ENCODE results near the gene COL27A1. TPM values are rescaled to one million over a fixed set of nuclear protein-coding genes. Genes with fewer than 3 reads are reported as not detected.
"Not testable (repeated sequence)": the region's sequence is repeated elsewhere in the genome, so short reads cannot be mapped to it uniquely, and the experiment has no call there.

The COL27A1 gene
- total RNA-seq, 1 donor from 2014 or later = 4.4 TPM

DNA sequence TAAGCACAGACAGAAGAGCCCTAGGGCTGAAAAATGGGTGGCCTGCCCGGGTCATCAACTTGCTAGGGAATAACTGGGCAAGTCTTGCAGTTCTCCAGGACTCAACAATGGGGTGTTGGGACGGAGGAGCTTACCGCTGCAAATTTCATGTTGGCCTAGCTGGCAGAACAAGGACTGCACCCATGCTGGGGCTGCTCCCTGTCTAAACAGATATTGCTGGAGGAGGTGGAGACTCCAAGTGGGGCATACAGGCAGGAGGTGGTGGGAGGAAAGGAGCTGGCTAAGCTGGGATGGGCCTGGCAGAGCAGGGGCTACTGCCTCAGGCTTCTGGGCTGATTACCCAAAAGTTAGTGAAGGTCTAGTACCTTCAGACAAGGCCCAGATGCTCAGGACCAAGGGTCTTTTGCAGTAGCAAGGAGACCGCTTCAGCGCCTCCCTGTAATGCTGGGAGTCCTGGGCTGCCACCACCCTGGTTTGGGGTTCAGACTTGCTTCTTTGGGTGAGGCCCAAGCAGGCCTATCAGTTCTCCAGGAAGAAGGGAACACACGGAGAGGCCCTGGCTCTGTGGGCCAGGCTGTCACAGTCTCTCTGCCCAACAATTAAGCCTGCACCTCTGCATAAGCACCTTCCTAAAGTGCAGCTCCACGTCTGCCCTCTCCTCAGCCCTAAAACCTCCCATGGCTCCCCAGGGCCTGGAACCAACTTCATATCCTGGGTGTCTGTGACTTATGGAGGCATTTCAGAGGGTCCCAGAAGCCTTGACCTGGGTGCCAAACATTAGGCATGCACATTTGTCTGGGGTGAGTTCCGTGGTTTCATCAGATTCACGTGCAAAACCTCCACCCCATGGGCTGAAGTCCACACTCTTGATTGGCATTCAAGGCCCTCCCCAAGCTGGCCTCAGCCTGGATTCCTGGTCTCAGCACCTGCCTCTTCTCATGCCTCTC, 32.0 kb upstream of the COL27A1 start:
- no peak for DNase-seq (ENCODE audit: low read depth, low spot score)

DNA sequence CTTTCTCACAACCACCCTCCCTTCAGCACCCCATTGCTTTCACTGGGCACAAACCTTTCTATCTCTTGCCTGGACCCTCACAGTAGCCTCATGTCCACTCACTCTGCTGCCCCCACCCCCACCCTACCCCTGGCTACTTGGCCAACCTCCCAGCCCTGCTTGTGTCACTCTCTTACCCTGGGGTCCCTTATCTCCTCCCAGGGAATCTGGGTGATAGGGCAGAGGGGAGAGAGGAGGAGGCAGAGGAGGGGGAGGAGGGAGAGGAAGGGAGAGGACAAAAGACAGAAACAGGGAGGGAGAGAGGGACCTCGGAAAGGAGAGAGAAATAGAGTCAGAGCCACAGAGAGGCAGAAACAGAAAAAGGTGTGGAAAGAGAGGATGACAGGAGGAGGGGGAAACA, 31.2 kb upstream of the COL27A1 start:
- DNase-seq (ENCODE audit: low read depth, low spot score) = no peak

DNA sequence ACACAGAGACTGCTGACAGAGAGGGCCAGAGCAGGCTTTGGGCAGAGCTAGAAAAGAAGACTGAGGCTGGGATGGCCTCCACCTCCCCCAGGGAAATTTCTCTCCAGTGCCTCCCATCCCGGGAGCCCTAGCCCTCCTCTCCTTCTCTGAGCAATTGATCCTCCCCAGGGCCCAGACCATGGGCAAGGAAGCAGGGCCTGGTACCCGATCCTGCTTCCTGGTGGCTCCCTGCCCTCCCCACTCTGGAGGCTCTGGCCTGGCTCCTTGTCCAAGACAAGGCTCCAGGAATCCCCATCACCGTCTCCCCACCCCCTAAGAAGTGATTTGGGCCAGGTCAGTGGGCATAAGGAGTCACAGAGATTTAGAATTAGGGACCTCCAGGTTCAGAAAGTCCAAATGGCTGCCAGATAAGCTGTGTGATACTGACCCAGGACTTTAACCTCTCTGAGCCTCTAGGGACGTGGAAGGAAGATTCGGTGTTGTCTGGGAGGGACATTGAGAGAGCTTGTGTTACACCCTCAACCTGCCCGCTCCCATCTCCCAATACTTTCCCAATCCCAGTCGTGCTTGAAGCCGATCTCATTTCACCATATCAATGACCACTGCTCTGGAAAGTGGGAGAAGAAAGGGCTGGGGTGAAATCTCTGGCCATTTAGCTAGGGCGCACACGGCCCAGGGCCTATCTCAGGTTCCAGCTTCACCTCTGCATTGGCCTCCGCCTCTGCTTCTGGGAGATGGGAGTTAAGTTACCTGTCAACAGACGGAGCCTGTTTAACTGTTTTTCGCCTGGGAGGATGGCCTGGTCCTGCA, 30.5 kb upstream of the COL27A1 start:
- DNase-seq (ENCODE audit: low read depth, low spot score) = no peak

DNA sequence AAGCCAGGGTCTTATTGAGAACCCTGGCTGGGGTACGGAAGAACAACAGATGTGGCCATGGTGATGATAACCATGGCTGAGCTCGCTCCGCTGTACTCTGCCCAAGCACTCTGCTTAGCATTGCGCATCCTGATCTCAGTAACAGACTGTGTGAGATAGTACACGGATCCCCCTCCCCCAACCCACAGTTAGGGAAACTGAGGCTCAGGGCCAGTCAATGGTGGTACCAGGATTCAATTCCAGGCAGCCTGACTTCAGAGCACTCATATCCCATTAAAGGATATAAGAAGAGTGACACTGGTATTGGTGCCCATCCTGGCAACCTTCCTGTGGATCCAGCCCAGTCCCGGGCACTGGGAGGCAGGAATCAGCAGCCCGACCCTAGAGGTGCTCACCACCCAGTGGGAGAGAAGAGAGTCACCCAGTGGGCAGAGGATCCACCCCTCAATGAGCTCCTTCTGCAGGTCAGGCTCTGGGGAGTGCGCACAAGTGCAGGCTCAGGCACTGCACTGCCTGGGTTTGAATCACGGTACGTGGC, 29.8 kb upstream of the COL27A1 start:
- DNase-seq (ENCODE audit: low read depth, low spot score) = no peak

DNA sequence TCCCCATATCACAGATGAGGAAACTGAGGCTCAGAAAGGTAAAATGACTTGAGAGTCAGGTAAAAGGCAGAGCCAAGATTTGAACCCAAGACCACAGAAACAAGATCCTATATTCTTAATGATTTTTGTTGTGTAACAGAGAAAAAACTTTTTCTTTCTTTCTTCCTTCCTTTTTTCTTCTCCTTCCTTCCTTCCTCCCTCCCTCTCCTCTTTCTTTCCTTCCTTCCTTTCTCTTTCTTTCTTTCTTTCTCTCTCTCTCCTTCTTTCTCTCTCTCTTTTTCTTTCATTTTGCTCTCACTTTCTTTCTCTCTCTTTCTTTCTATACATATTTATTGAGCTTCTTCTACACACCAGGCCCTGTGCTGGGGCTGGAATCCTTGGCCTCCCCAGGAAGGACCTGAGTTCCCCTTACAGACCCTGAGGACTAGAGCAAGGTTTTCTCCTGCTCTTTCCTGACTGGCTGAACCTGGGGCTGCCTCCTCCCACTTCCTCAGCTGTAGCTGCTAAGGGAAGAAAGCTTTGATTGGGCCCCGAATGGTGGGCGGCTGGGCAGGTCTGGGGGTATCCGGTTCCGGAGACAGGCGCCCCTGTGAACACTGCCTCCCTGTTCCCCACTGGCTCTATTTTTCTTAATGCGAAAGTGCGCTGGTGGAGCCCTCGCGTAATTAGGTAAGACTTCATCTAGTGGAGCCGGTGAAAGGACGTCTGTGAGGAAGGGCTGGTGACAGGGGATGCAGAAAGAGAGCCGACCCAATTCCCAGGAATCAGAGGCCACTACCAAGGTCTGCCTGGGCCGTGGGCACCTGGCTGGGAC, 28.9 kb upstream of the COL27A1 start:
- DNase-seq (ENCODE audit: low read depth, low spot score) = no peak

DNA sequence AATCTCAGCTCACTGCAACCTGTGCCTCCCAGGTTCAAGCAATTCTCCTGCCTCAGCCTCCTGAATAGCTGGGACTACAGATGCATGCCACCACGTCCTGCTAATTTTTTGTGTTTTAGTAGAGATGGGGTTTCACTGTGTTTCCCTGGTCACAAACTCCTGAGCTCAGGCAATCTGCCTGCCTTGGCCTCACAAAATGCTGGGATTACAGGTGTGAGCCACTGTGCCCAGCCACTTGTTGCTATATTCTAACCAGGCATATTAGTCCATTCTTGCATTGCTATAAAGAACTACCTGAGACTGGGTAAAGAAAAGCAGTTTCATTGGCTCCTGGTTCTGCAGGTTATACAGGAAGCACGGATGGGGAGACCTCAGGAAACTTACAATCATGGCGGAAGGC, 26.6 kb upstream of the COL27A1 start:
- not testable (repeated sequence) for DNase-seq (ENCODE audit: low read depth, low spot score)

DNA sequence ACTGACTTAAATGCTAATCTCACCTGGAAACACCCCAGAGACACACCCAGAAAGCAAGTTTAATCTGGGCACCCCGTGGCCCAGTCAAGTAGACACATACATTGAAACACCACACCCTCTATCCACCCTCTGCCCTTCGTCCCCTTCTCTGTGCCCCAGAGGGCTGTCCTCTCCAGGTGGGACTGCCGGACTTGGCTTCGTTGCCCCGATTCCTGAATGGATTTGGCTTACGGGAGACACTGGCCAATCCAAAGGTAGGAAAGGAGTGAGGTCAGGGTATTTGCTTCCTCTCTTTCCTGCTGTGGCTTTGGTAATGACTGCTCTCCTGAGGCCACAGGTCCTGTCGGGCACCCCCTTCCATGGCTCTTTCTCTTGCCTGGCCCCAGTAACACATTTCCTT, 25.2 kb upstream of the COL27A1 start:
- DNase-seq (ENCODE audit: low read depth, low spot score) = no peak

DNA sequence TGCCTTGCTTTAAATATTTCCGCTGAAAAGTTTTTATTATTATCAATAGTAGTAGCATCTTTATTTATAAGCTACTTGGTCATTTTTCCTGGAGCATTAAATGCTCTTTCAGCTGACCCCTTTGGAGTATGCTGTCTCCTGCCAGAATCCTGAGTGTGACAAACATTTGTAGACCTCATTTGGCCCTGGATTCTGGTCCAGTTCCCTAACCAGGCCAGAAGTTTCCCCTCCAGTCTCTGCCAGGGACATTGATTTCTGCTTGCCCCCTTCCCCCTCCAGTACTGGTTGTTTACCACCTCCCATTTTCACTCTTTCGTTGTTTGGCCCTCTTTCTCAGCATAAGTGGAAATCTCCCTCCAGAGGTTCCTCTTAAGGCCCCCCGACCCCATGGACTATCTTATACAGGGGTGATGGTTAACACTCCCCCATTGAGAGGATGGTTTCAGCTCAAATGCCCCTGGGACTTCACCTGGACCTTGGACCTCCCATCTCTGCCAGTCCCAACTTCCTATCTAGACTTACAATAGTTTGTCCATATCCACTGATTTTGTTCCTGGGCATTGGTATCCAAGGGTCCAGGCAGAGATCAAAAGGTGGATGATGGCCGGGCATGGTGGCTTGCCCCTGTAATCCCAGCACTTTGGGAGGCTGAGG, 24.6 kb upstream of the COL27A1 start:
- DNase-seq (ENCODE audit: low read depth, low spot score) = no peak

DNA sequence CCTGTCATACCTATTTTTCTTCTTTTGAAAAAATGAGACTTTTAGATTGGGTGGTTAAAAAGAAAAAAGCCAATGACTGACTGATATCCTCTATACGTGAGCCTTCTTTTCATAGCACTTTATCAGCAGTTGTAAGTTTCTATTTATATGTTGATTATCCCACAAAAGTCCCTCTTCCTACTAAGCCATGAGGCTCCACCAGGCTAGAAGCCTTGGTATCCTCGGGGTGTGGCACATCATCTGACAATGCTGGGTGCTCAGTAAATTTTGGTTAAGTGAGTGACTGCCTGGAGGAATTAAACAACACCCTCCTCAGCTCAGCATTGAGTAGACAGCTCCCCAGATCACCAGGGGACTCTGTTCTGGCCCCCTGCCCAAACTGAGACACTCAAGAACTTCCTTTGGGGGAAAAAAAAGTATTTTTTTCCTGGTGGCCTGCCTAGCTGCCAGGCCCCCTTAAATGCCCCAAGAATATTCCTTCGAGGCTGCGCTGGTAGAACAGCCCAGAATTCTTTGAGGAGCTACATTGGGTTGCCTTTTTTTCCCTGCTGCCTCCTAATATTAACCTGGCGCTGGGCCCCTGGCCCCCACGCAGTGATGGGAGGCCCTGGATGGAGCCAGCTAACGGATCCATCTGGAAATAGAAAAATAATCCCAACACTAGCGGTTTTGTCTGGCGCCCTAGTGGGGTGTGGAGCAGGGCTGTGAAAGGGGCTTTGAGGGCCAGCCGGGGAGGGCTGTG, 23.4 kb upstream of the COL27A1 start:
- DNase-seq (ENCODE audit: low read depth, low spot score) = no peak

DNA sequence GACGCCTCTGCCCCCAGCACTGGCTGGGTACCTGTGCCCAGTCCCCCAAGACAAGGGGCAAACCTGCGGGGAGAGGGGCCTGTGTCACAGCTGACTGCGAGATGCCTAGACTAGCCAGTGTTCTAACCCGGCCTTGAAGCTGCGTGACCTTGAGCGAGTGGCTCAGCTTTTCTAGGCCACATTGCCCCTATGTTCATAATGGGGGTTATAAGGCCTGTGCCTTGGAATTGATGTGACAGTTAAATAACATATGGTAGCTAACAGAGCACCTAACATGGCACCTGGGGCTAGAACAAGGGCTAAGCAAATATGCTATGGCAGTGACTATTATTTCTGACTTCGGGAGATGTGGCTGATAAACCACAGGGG, 22.8 kb upstream of the COL27A1 start:
- no peak for DNase-seq (ENCODE audit: low read depth, low spot score)

DNA sequence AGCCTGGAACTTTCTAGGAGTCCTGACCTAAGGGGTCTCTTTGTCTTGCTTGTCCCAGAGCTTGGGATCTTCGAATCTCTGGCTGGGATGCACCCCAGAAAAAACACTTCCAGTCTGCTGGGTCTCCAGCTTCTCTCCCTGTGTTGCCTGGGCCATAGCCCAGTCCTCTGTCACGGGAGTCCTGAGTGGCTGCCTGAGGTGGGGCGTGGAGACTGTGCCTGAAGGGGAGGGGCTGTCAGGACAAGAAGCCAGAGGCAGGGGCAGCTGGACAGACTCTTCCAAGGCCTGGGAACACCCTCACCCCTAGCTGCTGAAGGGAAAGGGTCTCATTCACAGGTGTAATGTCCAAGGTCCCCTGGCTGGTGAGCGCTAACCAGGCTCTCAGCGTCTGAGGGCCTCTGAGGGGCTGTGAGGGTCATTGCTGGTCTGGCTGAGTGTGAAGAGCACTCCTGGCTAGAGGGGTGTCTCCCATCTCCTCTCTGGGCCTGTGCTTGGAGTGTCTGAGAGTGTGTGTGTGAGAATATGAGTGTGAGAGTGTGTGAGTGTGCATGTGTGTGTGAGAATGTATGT, 20.4 kb upstream of the COL27A1 start:
- DNase-seq (ENCODE audit: low read depth, low spot score) = no peak

DNA sequence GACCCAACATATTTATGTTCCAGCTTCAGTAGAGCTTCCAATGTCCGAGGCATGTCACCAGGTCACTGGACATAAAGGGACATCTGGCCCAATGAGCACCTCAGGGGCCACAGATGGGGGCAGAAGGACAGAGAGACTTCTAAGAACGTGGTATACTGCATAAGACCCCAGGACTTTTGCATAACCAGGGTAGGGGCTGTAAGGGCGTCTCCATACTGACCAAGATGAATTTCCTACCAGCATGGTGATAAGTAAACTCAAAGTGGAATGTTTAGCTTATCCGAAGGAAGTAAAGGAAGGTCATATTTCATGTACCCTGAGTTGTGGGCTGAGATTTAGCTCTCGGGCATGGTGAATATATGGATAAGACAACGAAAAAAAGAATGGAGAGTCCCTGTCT, 17.5 kb upstream of the COL27A1 start:
- no peak for DNase-seq (ENCODE audit: low read depth, low spot score)

DNA sequence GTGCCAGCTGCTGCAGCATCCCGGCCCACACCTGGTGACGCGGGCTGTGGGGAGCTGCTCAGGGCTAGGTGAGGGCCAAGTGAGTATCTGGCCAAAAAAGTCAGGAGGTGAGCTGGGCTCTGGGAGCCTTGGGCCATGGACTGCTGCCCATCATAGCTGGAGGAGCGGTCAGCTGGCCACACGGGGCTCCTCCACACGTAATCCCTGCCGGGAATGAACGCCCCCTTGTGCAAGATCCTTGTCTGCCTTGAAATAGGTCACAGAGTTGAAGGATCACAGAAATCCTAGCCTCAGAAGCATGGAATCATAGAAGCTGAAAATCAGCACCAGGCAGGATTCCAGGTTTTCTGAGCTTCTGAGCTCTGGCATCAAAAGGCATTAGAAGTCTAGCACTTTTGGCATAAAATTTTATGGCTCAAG, 16.8 kb upstream of the COL27A1 start:
- DNase-seq (ENCODE audit: low read depth, low spot score) = no peak

DNA sequence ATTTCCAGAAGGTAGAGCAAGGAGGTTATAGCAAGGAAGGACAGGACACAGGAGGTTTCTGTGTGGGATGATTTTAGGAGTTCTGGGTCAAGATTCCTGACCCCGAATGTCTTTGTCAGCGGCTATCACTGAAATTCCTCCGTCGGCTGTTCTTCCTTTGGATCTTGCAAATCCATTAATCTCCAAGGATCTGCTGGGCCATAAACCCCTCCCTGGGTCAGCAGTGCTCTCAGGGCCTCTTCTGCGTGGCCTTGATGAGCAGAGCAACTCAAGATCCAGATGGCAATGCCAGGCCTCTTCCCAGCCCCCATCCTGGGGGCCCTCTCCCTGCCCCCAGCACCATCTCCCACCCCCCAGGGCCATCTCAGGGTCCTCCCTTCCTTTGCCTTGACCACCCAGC, 16.3 kb upstream of the COL27A1 start:
- DNase-seq (ENCODE audit: low read depth, low spot score) = no peak

DNA sequence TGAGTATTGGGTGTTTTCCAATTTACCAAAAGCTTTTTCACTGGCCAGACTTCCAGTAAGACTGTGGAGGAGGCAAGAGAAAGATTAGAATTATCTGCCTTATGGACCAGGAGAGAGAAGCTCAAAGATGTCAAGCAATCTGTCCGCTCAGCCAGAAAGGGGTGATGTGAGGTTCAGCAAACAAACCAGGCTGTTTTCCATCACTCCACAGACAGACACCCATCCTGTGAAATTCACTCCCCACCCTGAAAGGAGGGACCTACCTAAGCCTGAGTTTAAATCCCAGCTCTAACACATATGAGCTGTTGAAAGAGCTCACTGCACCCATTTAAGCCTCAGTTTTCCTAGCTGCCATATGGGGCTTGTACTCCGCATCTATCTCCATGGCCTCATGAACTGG, 14.9 kb upstream of the COL27A1 start:
- no peak for DNase-seq (ENCODE audit: low read depth, low spot score)

DNA sequence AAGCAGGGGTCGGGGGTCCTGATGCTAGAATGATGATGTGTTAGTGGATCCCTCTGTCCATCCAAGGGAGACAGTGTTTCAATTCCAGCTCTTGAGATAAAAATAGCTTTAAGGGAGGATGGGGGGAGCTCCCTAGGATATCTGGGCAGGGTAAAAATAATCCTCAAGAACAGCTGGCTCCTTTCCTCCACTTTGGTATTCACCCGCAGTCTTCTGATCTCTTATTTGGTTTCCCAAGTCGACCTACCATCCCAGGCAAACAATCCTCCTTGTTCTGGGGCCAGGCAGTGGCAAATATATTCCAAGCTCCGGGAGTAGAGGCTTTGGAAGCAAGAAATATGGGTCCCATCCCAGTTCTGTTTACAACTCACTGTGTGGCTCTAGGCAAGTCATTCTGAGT, 14.5 kb upstream of the COL27A1 start:
- no peak for DNase-seq (ENCODE audit: low read depth, low spot score)

DNA sequence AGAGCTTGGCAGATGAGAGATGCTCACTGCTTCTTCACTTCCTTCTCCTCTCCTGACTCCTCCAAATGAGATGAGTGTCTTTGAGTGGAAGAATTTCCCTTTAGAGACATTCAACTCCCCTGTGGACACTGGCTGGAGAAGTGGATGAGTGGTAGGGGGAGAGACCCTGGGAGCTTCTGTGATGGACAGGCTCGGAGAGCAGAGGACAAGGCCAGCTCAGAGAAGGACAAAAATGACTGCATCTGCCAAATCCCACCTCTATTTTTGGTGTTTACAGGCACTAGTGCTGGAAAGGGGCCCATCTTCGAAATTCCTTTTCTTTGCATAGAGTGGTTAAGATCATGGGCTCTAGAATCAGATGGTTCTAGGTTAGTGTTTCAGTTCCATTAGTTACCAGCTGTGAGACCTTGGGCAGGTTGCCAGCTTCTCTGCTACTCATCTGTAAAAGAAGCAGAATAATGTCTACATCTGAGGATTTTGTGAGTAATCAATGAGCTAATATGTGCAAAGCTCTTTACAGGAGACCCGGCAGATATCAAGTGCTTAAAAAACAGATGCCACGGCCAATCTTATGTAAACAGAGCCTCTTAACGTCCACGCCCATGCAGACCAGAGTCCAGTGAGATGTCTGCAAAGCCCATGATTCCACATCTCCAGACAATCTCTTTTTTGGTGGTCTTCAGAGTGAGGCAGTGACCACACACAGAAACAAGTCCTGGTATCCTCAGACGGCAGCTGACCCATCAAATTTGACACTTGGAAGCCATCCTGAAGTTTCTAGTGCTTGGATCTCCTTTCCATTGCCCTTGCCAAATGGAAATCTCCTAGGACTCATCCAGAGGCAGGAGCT, 13.6 kb upstream of the COL27A1 start:
- DNase-seq (ENCODE audit: low read depth, low spot score) = no peak

DNA sequence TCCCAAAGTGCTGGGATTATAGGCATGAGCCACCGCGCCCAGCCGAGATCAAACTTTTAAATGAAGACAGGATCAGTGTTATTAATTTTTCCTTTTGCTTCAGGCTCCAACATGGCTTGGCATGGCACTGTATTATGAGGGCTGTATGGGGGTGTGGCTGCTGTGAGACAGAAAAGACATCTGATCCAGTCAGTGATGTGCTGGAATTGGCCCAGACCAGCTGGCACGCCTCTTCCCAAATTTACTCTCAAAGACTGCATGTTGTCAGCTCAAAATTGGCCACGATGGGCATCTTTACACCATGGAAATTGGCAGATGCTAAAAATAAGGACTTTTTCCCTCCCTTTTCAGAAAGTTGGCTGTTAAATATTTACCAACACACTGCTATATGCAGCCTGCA, 12.1 kb upstream of the COL27A1 start:
- no peak for DNase-seq (ENCODE audit: low read depth, low spot score)

DNA sequence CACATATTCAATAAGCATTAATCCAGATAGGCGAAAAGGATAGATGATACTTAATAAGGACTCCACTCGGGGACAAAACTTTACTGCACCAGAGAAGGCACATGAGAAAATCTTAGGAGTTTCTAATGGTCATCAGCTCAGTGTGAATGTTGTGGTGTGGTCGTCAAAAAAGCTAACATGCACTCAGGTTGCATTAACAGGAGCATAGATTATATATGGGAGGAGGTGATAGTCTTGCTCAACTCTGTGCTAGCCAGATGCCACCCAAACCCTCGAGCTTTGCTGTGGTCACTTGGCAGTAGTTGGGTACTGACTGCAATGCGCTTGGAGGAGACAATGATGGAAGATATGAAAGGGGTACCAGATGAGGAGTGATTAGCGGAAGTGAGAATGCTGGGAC, 8.6 kb upstream of the COL27A1 start:
- no peak for DNase-seq (ENCODE audit: low read depth, low spot score)
